ENCODE results near the gene PKP1. TPM values are rescaled to one million over a fixed set of nuclear protein-coding genes. Genes with fewer than 3 reads are reported as not detected.

PKP1 gene
- total RNA-seq, 4 donors from 2014 or later: 0.11 to 0.94 (median 0.54) TPM; not detected in 1

DNA sequence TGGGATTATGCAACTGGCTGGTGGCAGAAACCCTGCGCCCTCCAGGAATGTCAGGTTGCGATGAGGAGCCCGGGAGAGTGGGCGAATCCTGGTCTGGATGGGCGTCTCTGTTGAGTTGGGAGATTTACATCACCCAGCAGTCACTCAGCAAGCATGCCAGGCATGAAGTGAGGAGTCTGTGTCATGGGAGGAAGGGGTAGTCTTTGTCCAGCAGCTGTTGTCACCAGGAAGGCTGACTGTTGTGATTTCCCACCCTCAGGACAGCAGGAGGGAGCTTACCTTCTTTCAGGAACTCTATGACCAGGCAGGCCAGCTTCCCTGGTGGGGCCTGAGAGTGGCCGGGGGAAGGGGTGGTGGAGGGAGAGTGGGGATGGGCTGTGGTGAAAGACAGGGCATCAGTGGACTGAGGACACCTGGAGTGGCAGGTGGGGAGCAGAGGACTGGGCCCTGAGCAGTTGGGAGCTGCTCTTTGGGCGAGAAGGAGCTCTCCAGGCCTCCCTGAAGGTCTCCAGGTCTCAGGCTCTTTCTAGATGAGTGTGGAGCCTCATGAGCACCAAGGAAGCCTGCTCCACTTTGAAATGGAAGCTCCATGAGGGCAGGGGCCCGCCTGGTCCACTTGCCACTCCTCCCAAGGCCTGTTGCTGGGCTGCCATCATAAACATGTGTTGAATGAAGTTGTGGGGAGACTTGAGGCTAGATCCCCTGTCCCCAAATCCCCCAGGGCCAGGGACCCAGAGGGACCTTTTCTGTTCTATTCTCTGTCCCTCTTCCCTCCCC is 21.3 kb upstream of the PKP1 start:
- H3K36me3 ChIP-seq: no peaks in the 10 kb centered on the region
- TF ChIP-seq POLR2A (IDR thresholded peaks at IDR 0.05): no peak
- TF ChIP-seq, protein P1, sequence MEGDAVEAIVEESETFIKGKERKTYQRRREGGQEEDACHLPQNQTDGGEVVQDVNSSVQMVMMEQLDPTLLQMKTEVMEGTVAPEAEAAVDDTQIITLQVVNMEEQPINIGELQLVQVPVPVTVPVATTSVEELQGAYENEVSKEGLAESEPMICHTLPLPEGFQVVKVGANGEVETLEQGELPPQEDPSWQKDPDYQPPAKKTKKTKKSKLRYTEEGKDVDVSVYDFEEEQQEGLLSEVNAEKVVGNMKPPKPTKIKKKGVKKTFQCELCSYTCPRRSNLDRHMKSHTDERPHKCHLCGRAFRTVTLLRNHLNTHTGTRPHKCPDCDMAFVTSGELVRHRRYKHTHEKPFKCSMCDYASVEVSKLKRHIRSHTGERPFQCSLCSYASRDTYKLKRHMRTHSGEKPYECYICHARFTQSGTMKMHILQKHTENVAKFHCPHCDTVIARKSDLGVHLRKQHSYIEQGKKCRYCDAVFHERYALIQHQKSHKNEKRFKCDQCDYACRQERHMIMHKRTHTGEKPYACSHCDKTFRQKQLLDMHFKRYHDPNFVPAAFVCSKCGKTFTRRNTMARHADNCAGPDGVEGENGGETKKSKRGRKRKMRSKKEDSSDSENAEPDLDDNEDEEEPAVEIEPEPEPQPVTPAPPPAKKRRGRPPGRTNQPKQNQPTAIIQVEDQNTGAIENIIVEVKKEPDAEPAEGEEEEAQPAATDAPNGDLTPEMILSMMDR (IDR thresholded peaks at IDR 0.05): no peak
- no peaks in the 10 kb centered on the region for H3K27me3 ChIP-seq
- H3K4me3 ChIP-seq (replicated peaks in 1 of 3): no peak overlapping the region
- intact Hi-C loops (cut with DNase I): no loop called here
- WGBS, 2 donors: 92 to 95% methylated on average over 8 of the region's 8 CpGs
- H3K9me3 ChIP-seq: no peaks in the 10 kb centered on the region
- peaks cover 0 to 11% of the 10 kb centered on the region in 2 donors for H3K4me1 ChIP-seq
- DNase-seq: no peak
- no peak overlapping the region for H3K27ac ChIP-seq

DNA sequence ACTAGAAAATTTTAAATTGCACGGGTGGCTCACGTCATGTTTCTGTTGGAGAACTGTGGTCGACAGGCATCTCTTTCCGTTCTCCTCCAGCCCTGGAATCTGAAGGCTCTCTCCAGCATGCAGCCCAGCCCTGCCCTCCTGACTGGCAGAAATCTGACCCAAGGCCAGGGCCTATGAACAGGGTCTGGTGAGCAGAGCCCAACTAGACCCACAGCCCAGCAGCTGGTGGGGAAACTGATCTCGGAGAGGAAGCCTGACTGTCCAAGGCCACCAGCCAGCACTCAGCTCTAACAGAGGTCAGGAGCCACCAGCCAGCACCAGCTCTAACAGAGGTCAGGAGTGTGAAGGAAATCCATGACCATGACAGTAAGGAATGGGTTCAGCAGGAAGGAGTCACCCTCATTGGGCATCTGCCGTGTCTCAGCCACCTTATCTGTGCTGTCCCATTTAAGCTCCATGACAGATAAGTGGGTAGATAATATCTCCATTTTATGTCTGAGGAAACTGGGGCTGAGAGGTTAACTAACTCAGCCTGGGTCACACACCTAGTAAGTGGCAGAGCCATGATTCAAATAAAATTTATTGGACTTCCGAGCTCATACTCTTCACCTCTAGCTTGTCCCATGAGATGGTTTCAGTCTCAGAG is 20.2 kb upstream of the PKP1 start:
- TF ChIP-seq, protein P1 (IDR thresholded peaks at IDR 0.05): no peak
- no peak for TF ChIP-seq POLR2A (IDR thresholded peaks at IDR 0.05)
- H3K4me1 ChIP-seq: peaks cover 0 to 11% of the 10 kb centered on the region in 2 donors
- WGBS, 2 donors: 95 to 96% methylated on average over 7 of the region's 7 CpGs

DNA sequence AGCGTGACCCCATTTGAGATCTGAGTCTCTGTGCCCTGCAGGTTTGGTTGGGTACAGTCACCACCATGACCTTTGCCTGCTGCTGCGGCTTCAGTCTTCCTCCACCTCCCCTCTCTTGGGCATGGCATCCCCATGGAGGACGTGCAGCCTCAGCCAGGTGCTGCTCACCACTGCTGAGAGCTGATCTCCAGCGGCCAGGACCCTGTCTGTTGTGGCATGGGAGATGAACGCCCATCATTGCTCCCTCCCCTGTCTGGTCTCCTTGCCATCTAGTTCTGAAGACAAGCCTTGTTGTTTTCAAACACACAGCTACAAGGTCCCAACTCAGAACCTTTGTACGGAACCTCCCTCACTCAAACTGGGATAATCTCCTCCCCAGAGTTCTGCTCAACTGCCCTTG is 19.2 kb upstream of the PKP1 start:
- intact Hi-C loops (cut with DNase I): no loop called here
- no peak for DNase-seq

More for the DNA sequence above, 20.2 kb upstream of the PKP1 start:
- intact Hi-C loops (cut with DNase I): no loop called here
- Histone ChIP-seq H3K36me3 (no peaks in the 10 kb centered on the region), H3K4me3 (replicated peaks in 1 of 3) (no peak overlapping the region), H3K27me3 (no peaks in the 10 kb centered on the region), H3K27ac (no peak overlapping the region), H3K9me3 (no peaks in the 10 kb centered on the region)
- DNase-seq: no peak

DNA sequence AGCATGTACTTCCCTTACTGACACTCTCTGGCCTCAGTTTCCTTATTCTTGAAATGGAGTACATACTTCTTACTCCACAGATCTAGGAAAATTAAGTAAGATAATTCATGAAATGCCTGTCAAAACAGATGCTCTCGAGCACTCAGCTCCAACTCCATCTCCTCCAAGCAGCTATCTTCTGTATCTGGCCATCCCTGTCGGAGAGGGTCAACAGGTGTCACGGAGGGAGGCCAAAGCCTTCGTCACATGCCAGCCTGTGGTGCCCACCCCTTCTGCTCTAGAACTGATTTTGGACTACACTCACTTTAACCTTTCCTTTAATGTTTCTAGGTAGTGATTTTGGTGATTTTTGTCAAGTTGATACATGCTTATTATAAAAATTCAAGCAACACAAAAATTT is 18.8 kb upstream of the PKP1 start:
- H3K9me3 ChIP-seq: no peaks in the 10 kb centered on the region
- TF ChIP-seq POLR2A (IDR thresholded peaks at IDR 0.05): no peak
- TF ChIP-seq, protein P1 (IDR thresholded peaks at IDR 0.05): no peak
- 89 to 92% methylated on average over 4 of the region's 4 CpGs for WGBS, 2 donors
- H3K27me3 ChIP-seq: no peaks in the 10 kb centered on the region
- intact Hi-C loops (cut with DNase I): no loop called here
- DNase-seq: no peak
- no peak overlapping the region for H3K27ac ChIP-seq
- no peaks in the 10 kb centered on the region for H3K36me3 ChIP-seq
- peaks cover 2 to 16% of the 10 kb centered on the region in 2 donors for H3K4me1 ChIP-seq
- H3K4me3 ChIP-seq (replicated peaks in 1 of 3): no peak overlapping the region

More for the DNA sequence above, 19.2 kb upstream of the PKP1 start:
- WGBS, 2 donors: 85 to 90% methylated on average over 6 of the region's 6 CpGs
- H3K27me3 ChIP-seq: no peaks in the 10 kb centered on the region
- no peak overlapping the region for H3K4me3 ChIP-seq (replicated peaks in 1 of 3)
- TF ChIP-seq, protein P1 (IDR thresholded peaks at IDR 0.05): no peak
- TF ChIP-seq POLR2A (IDR thresholded peaks at IDR 0.05): no peak
- peaks cover 2 to 18% of the 10 kb centered on the region in 2 donors for H3K4me1 ChIP-seq
- no peaks in the 10 kb centered on the region for H3K9me3 ChIP-seq
- H3K36me3 ChIP-seq: no peaks in the 10 kb centered on the region
- no peak overlapping the region for H3K27ac ChIP-seq

DNA sequence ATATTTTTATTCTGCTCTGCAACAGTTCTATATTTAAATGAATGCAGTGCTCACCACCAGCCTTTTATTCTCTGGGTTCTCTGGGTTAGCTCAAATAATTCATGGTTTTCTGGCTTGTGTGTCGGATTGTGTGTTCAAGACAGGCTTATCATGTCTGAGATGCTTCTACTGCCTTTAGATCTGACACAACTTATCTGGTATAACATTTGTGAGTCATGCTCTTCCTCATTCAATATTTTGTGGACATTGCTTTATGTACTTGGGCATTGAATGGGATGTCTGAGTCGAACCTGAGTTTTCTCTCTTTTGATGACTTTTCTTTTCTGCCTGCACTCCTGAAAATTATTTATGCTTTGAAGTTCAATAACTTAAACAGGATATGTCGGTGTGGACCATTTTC is 17.6 kb upstream of the PKP1 start:
- Histone ChIP-seq H3K27me3 (no peaks in the 10 kb centered on the region), H3K4me3 (replicated peaks in 1 of 3) (no peak overlapping the region), H3K36me3 (no peaks in the 10 kb centered on the region), H3K9me3 (no peaks in the 10 kb centered on the region), H3K27ac (no peak overlapping the region), H3K4me1 (peaks cover 2 to 8% of the 10 kb centered on the region in 2 donors)
- no peak for TF ChIP-seq POLR2A (IDR thresholded peaks at IDR 0.05)
- TF ChIP-seq, protein P1 (IDR thresholded peaks at IDR 0.05): no peak
- WGBS, 2 donors: 82 to 88% methylated on average over 3 of the region's 3 CpGs
- no peak for DNase-seq
- intact Hi-C loops (cut with DNase I): no loop called here
